ENCODE measurements around the gene KIAA1328. TPM values are rescaled to one million over a fixed set of nuclear protein-coding genes. Genes with fewer than 3 reads are reported as not detected.
"Not testable (repeated sequence)": the region's sequence is repeated elsewhere in the genome, so short reads cannot be mapped to it uniquely, and the experiment has no call there.

Gene KIAA1328
- total and polyA plus RNA-seq, 7 donors = 1.3 to 4.4 (median 3.5) TPM

- ATAC-seq (no peak), DNase-seq (no peak)
- no peak overlapping the region for H3K27ac ChIP-seq
- intact Hi-C loops (cut with DNase I) = no loop called here
- TF ChIP-seq CTCF (IDR thresholded peaks at IDR 0.05) = no peak
- no peaks in the 10 kb centered on the region for H3K36me3 ChIP-seq (ENCODE audit: insufficient read depth in 1 of 2, low read depth in 1 of 2)
- no peaks in the 10 kb centered on the region for H3K9me3 ChIP-seq
- 45 to 53% (median 50%) methylated on average over 3 of the region's 3 CpGs for WGBS, 3 donors
- H3K4me3 ChIP-seq = no peak overlapping the region
- H3K4me1 ChIP-seq = no peaks in the 10 kb centered on the region
- H3K27me3 ChIP-seq (ENCODE audit: insufficient read depth in 3 of 3, low read length in 2 of 3) = no peaks in the 10 kb centered on the region
Observed at GRCh38 chr18:37160038-37160820, 331.3 kb downstream of the KIAA1328 start.

DNA sequence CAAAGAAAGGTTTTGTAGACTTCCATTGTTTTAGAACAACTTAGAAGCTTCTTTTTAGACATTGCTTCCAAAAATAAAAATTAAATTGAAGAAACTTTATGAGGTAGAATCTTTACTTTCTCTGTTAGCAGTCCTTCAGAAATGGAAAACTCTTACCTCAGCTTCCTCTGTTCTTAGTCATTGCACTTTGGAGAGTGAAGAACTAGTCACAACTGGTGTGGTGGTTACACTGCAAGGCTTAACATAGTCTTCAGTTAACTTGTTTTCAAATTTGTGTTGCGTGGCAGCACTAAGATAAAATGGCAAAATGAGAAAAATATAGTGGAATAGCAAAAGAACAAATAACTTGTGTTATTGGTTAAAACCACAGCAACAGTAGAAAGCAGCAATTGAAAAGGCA, 332.6 kb downstream of the KIAA1328 start:
- no peaks in the 10 kb centered on the region for H3K36me3 ChIP-seq (ENCODE audit: insufficient read depth in 1 of 2, low read depth in 1 of 2)
- no peak overlapping the region for H3K27ac ChIP-seq
- TF ChIP-seq CTCF (IDR thresholded peaks at IDR 0.05) = no peak
- intact Hi-C loops (cut with DNase I) = no loop called here
- ATAC-seq (no peak), DNase-seq (no peak)
- H3K4me1 ChIP-seq = no peaks in the 10 kb centered on the region
- H3K27me3 ChIP-seq (ENCODE audit: insufficient read depth in 3 of 3, low read length in 2 of 3) = no peaks in the 10 kb centered on the region
- no peaks in the 10 kb centered on the region for H3K9me3 ChIP-seq
- H3K4me3 ChIP-seq = no peak overlapping the region
- 95 to 100% (median 97%) methylated on average over 1 of the region's 1 CpG for WGBS, 3 donors

- Histone ChIP-seq H3K4me1 (no peaks in the 10 kb centered on the region), H3K36me3 (ENCODE audit: insufficient read depth in 1 of 2, low read depth in 1 of 2) (no peaks in the 10 kb centered on the region), H3K9me3 (no peaks in the 10 kb centered on the region), H3K27me3 (ENCODE audit: insufficient read depth in 3 of 3, low read length in 2 of 3) (no peaks in the 10 kb centered on the region), H3K27ac (no peak overlapping the region), H3K4me3 (no peak overlapping the region)
- WGBS, 3 donors = 96 to 98% (median 98%) methylated on average over 1 of the region's 1 CpG
- no peak for TF ChIP-seq CTCF (IDR thresholded peaks at IDR 0.05)
- DNase-seq (no peak), ATAC-seq (no peak)
- intact Hi-C loops (cut with DNase I) = no loop called here
Observed at GRCh38 chr18:37162551-37162950, 333.6 kb downstream of the KIAA1328 start.

- intact Hi-C loops (cut with DNase I) = no loop called here
- Histone ChIP-seq H3K36me3 (ENCODE audit: insufficient read depth in 1 of 2, low read depth in 1 of 2) (no peaks in the 10 kb centered on the region), H3K4me3 (no peak overlapping the region), H3K4me1 (no peaks in the 10 kb centered on the region), H3K9me3 (no peaks in the 10 kb centered on the region), H3K27ac (no peak overlapping the region), H3K27me3 (ENCODE audit: insufficient read depth in 3 of 3, low read length in 2 of 3) (no peaks in the 10 kb centered on the region)
- no peak for TF ChIP-seq CTCF (IDR thresholded peaks at IDR 0.05)
- ATAC-seq (no peak), DNase-seq (no peak)
- 83 to 86% (median 86%) methylated on average over 4 of the region's 4 CpGs for WGBS, 3 donors
Observed at GRCh38 chr18:37163119-37163518, 334.2 kb downstream of the KIAA1328 start.

GRCh38 chr18:37166491-37166890, 337.6 kb downstream of the KIAA1328 start:
- Histone ChIP-seq H3K4me1 (no peaks in the 10 kb centered on the region), H3K4me3 (no peak overlapping the region), H3K27me3 (ENCODE audit: insufficient read depth in 3 of 3, low read length in 2 of 3) (no peaks in the 10 kb centered on the region), H3K27ac (no peak overlapping the region), H3K9me3 (no peaks in the 10 kb centered on the region), H3K36me3 (ENCODE audit: insufficient read depth in 1 of 2, low read depth in 1 of 2) (no peaks in the 10 kb centered on the region)
- intact Hi-C loops (cut with DNase I) = no loop called here
- no peak for DNase-seq
- TF ChIP-seq CTCF (IDR thresholded peaks at IDR 0.05) = no peak
- no peak for ATAC-seq
- 100% methylated on average over 1 of the region's 1 CpG for WGBS, 3 donors

- H3K36me3 ChIP-seq (ENCODE audit: insufficient read depth in 1 of 2, low read depth in 1 of 2); H3K4me1 ChIP-seq; H3K27ac ChIP-seq; H3K27me3 ChIP-seq (ENCODE audit: insufficient read depth in 3 of 3, low read length in 2 of 3); intact Hi-C loops (cut with DNase I); ATAC-seq; H3K9me3 ChIP-seq; DNase-seq; H3K4me3 ChIP-seq: not testable (repeated sequence)
- WGBS, 3 donors = 86 to 91% (median 86%) methylated on average over 6 of the region's 6 CpGs
Observed at GRCh38 chr18:37166966-37167365, 338.0 kb downstream of the KIAA1328 start.

Data from psoas muscle (tissue), 8 donors.